RCC 7860 (cell line): Measurements from ENCODE around the gene ATP4A.

Source experiments
- DNase-seq: peaks from one replicate; pipeline ENCODE4 v3.0.0-alpha.2; 2015; ENCODE audit warnings: low spot score
- FAIRE-seq: peaks from 2 replicates; lab custom pipeline; 2012; peaks lifted over from hg19 to GRCh38; lab: Jason Lieb, UNC

The ATP4A gene

GRCh38 chr19:35566738-35567137, 3.3 kb upstream of the ATP4A start:
- no peak for DNase-seq
- no peak for FAIRE-seq

GRCh38 chr19:35565016-35565856, 1.8 kb upstream of the ATP4A start:
- no peak for DNase-seq
- FAIRE-seq, result no peak

- DNase-seq (no peak), FAIRE-seq (no peak)
Measured at GRCh38 chr19:35562776-35563175, 682 bp downstream of the ATP4A start.

GRCh38 chr19:35562336-35562735, 1.1 kb downstream of the ATP4A start:
- DNase-seq (no peak), FAIRE-seq (no peak)

- no peak for FAIRE-seq
Measured at GRCh38 chr19:35561436-35561835, 2.0 kb downstream of the ATP4A start.

GRCh38 chr19:35560677-35561076, 2.8 kb downstream of the ATP4A start:
- FAIRE-seq, result no peak

More at GRCh38 chr19:35561436-35561835, 2.0 kb downstream of the ATP4A start:
- no peak for DNase-seq

GRCh38 chr19:35560271-35560670, 3.2 kb downstream of the ATP4A start:
- DNase-seq (no peak), FAIRE-seq (no peak)

More at GRCh38 chr19:35560677-35561076, 2.8 kb downstream of the ATP4A start:
- DNase-seq, result no peak

- no peak for FAIRE-seq
Measured at GRCh38 chr19:35559781-35560180, 3.7 kb downstream of the ATP4A start.

GRCh38 chr19:35559281-35559659, 4.2 kb downstream of the ATP4A start:
- FAIRE-seq (no peak), DNase-seq (no peak)

More at GRCh38 chr19:35559781-35560180, 3.7 kb downstream of the ATP4A start:
- no peak for DNase-seq

- FAIRE-seq (no peak), DNase-seq (no peak)
Measured at GRCh38 chr19:35558400-35559280, 4.8 kb downstream of the ATP4A start.

GRCh38 chr19:35557539-35558399, 5.7 kb downstream of the ATP4A start:
- FAIRE-seq (no peak), DNase-seq (no peak)

GRCh38 chr19:35556846-35557538, 6.5 kb downstream of the ATP4A start:
- no peak for FAIRE-seq
- no peak for DNase-seq

- FAIRE-seq (no peak), DNase-seq (no peak)
Measured at GRCh38 chr19:35556025-35556590, 7.3 kb downstream of the ATP4A start.

- FAIRE-seq (no peak), DNase-seq (peak; percentile 10)
Measured at GRCh38 chr19:35555301-35556005, 8.0 kb downstream of the ATP4A start.

- DNase-seq (no peak), FAIRE-seq (no peak)
Measured at GRCh38 chr19:35554076-35554475, 9.4 kb downstream of the ATP4A start.

- FAIRE-seq, result no peak
Measured at GRCh38 chr19:35553385-35554000, 10.0 kb downstream of the ATP4A start.

GRCh38 chr19:35552534-35553384, 10.7 kb downstream of the ATP4A start:
- FAIRE-seq (no peak), DNase-seq (no peak)

More at GRCh38 chr19:35553385-35554000, 10.0 kb downstream of the ATP4A start:
- no peak for DNase-seq
